Activated T-cell treated with anti-CD3 and anti-CD28 coated beads for 1 hour (primary cell): ENCODE data around the gene ZNF511.

Experiments
- DNase-seq: peaks from one replicate; pipeline ENCODE4 v3.0.0-alpha.2; 2020; ENCODE audit warnings: low read depth

ZNF511 gene

GRCh38 chr10:133335246-133336117 is 26.8 kb downstream of the ZNF511 start:
- DNase-seq: peak; percentile 72

- DNase-seq: no peak
Observed at GRCh38 chr10:133336118-133336576, 27.4 kb downstream of the ZNF511 start.

DNA sequence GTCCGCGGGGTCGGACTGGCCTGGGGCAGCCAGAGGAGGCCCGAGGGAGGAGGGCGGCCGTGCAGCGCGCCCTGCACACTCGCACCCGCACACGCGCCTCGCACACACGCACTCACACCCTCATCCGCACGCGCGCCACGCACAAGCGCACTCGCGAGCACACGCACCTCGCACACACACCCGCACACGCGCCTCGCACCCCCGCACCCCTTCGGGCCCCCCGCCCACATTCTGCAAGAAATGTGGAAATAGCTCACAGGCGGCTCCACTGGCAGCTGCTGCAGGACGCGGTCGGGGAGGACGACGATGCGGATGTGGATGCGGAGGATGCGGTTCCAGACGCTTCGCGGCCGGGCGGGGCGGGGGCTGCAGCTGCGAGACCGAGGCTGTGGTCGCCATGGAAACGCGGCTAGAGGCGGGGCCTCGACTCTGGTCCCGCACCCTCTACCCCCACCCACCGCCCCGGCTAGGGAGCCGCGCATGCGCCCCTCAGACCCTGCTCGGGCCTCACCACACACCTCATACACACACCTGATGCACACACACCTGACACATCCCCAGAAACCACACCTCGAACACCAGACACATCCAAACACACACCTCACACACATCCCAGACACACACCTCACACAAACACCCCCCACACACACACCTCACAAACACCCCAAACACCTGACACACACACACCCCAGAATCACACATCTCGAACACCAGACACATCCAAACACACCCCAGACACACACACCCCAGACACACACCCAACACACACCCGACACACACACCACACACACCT is 28.1 kb downstream of the ZNF511 start, which contains the start of gene CALY:
Gene CALY (minus strand): TSS at position 320 of the 793 bp plus-strand sequence. CDS start 7,907 bp downstream, outside the sequence.
- peak; percentile 75 for DNase-seq

DNA sequence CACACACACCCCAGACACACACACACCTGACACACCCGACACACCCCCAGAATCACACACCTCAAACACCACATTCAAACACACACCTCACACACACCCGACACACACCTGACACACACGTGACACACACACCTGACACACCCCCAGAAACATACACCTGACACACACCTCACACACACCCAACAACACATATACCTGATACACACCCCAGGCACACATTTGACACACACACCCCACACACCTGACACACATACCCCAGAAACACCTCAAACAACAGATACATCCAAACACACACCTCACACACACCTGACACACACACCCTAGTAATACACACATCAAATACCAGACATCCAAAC is 28.6 kb downstream of the ZNF511 start:
- DNase-seq: no peak

DNA sequence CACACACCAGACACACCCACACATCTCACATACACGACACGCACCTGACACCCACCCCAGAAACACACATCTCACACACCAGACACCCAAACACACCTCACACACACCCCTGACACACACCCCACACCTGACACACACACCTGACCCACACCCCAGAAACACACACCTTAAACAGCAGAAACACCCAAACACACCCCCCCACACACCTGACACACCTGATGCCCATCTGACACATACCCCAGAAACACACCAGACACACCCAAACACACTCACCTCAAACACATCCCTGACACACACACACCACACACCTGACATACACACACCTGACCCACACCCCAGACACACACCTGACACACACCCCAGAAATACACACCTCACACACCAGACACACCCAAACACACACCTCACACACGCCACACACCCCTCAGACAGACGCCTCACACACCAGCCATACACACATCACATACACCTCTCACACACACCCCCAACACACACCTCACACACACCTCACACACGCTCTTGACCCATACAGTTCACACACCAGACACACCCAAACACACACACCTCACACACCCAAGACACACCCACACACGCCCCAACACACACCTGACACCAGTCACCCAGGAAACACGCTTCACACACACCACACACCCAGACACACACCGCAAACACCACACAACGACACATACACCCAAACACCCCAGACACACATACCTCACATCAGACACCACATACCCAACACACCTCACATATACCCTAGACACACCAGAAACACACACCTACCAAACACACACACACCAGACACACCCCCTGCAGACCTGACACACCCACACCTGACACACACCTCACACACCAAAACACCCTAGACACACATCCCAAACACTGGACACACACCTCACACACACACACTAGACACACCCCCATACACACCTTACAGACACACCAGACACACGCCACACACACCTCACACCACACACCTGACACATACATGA is 29.7 kb downstream of the ZNF511 start:
- no peak for DNase-seq

DNA sequence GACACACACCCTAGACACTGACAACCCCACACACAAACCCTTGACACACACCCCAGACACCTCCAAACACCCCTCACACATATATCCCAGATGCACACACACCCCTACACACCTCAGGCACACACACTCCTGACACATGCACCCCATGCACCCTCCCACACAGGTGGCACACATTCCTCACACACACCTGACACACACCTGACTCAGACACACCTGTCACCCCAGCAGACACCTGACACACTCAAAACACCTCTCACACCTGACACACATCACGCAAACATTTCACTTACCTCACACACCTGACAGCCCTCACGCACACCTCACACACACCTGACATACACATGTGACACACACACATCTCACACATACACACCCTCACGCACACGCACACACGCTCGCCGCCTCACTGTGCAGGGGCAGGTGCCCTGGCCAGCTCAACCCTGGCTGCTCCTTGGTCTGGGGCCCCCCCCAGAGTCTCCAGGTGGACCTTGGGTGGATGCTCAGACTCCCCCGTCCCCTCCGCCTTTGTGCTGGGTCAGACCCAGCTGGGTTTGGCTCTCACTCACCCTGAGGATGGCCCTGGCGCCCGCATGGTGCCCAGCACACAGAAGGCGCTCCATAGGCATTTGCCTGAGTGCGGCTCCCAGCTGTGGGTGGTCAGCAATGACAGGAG is 31.1 kb downstream of the ZNF511 start:
- no peak for DNase-seq

- no peak for DNase-seq
Observed at GRCh38 chr10:133341983-133342382, 33.3 kb downstream of the ZNF511 start.

DNA sequence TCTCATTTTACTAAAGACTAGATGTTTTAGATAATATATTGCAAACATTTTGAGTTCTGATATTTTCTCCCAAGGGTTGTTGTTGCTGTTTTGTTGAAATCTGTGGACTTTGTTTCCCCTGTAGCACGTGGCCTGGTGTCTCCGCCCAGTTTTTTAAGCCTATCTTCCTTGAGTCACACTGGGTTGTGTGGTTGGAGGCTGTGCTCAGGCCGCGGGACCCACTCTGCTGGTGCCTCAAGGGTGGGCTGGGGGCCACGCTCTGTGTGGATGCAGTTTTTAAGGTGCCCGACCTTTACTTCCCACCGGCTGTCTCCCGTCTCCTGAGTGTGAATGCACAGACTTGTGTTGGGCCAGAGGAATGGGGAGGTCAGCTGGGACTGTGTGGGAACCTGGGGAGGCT is 34.2 kb downstream of the ZNF511 start:
- DNase-seq: no peak

DNA sequence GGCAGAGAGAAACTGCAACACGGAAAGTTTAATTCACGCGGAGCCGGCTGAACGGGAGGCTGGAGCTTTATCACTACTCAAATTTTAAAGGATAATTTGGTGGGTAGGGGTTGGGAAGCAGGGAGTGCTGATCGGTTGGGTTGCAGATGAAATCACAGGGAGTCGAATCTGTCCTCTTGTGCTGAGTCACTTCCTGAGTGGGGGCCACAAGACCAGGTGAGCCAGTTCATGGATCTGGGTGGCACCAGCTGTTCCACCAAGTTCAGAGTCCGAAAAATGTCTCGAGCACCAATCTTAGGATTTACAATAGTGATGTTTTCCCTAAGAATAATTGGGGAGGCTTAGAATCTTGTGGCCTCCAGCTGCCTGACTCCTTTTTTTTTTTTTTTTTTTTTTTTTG is 34.8 kb downstream of the ZNF511 start:
- no peak for DNase-seq

- DNase-seq: no peak
Observed at GRCh38 chr10:133344236-133344635, 35.5 kb downstream of the ZNF511 start.

- DNase-seq: no peak
Observed at GRCh38 chr10:133346413-133346812, 37.7 kb downstream of the ZNF511 start.

GRCh38 chr10:133347710-133348517 is 39.2 kb downstream of the ZNF511 start:
- no peak for DNase-seq

- no peak for DNase-seq
Observed at GRCh38 chr10:133349160-133349568, 40.5 kb downstream of the ZNF511 start.

DNA sequence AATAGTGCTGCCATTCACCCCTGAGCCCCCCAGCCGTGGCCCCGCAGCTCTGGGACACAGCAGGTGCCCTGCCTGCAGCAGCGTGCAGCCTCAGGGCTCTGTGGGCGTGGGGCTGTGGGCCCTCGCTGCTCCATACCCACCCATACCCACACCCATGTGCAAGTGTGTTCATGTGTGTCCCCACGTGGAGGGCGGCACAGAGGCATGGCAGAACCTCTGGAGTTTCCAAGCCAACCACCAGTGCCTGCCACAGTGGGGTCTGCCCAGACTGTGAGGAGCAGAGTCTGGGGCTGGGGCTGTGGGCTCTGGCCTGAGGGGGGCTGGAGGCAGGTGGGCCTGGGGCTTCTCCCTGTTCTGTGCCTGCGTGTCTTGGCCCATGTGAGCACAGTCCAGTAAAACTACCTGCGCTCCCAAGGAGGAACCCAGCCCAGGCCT is 40.9 kb downstream of the ZNF511 start:
- DNase-seq: no peak

DNA sequence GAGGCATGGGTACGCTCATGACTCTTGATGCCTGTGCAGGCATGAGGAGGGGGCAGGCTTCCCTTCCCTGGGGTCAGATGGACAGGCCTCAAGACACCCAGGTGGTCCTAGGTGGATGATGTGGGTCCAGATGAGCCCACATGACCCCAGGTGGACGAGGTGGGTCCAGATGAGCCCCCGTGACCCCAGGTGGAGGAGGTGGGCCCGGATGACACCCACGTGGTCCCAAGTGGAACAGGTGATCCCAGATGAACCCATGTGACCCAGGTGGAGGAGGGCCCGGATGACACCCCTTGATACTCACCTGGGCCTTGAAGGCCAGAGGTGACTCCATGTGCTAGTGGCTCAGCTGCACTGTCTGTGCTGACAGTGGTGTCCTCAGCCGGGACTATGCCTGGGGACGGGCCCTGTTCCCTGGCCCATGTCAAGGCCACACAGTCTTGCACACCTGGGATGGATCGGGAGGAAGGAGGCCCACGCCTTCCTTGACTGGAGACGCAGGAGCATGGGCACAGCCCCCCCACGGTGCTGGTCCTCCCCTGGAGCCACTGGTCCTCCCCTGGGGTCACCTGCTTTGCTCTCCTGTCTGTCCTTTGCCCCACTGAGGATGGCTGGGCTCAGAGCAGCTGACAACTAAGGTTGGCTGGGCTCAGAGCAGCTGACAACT is 41.7 kb downstream of the ZNF511 start:
- no peak for DNase-seq

- no peak for DNase-seq
Observed at GRCh38 chr10:133350950-133351329, 42.2 kb downstream of the ZNF511 start.

DNA sequence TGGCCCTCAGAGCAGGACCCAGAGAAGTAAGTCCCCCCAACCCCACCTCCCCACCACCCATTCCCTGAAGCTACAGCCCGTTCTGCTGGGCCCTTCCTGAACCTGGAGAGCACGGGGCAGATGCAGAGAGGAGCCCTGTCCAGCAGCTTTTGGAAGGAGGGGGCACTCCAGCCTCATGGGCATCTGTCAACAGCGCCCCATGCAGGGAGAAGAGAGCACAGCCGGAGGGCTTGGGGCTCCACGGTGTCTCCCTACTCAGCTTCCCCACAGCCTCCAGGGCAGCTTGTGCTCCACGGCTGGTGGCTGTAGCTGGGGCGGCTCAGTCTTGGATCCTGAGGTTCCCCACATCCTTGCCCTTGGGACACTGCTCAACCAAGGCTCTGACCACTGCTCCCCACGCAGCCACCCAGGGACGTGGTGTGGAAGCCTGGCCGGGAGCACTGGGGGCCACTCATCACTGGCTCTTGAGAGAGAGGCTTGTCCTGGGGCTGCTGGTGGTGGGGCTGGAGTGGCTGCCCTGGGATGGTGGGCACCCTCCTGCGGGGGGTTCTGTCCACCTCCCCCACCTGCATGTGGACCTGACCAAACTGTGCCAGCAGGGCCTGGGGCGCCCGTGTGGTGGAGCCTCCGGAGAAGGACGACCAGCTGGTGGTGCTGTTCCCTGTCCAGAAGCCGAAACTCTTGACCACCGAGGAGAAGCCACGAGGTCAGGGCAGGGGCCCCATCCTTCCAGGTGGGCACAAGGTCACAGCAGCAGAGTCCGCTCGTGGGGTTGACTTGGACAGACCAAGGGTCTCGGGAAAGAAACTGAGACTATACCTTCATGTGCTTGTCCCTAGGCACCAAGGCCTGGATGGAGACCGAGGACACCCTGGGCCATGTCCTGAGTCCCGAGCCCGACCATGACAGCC is 42.9 kb downstream of the ZNF511 start:
- no peak for DNase-seq

GRCh38 chr10:133353202-133353959 is 44.7 kb downstream of the ZNF511 start:
- no peak for DNase-seq
